Midbrain (tissue), 1 donor: ENCODE measurements around the gene CZIB.
"Not testable (repeated sequence)": the region's sequence is repeated elsewhere in the genome, so short reads cannot be mapped to it uniquely, and the experiment has no call there.

Experiments used
- DNase-seq: peaks from one replicate; lab custom pipeline; 2025; lab: John Stamatoyannopoulos, UW

CZIB gene

GRCh38 chr1:53238197-53239155 lies 18.0 kb upstream of the CZIB start, which contains the start of gene MAGOH:
Gene MAGOH, minus strand, starts transcription at chr1:53238518. Its CDS starts 70 bp downstream, at chr1:53238448.
- DNase-seq = peak; percentile 95

- no peak for DNase-seq
These were observed 17.2 kb upstream of the CZIB start for GRCh38 chr1:53237638-53238037.

- DNase-seq = no peak
These were observed 490 bp upstream of the CZIB start for GRCh38 chr1:53220962-53221286.

GRCh38 chr1:53219711-53220110 lies 723 bp downstream of the CZIB start:
- DNase-seq = no peak

GRCh38 chr1:53218201-53218600 lies 2.2 kb downstream of the CZIB start:
- DNase-seq = no peak

- no peak for DNase-seq
These were observed 6.0 kb downstream of the CZIB start for GRCh38 chr1:53214376-53214940.

- no peak for DNase-seq
These were observed 9.5 kb downstream of the CZIB start for GRCh38 chr1:53210954-53211353.

- DNase-seq = no peak
These were observed 10.1 kb downstream of the CZIB start for GRCh38 chr1:53210352-53210751.

- DNase-seq = no peak
These were observed 12.7 kb downstream of the CZIB start for GRCh38 chr1:53207726-53208125.

- no peak for DNase-seq
These were observed 13.6 kb downstream of the CZIB start for GRCh38 chr1:53206735-53207379.

GRCh38 chr1:53206083-53206685 lies 14.2 kb downstream of the CZIB start:
- DNase-seq = not testable (repeated sequence)

GRCh38 chr1:53205496-53205895 lies 14.9 kb downstream of the CZIB start:
- not testable (repeated sequence) for DNase-seq

GRCh38 chr1:53203466-53203865 lies 17.0 kb downstream of the CZIB start:
- DNase-seq = no peak

- no peak for DNase-seq
These were observed 22.2 kb downstream of the CZIB start for GRCh38 chr1:53198241-53198651.

- no peak for DNase-seq
These were observed 22.9 kb downstream of the CZIB start for GRCh38 chr1:53197291-53198200.

GRCh38 chr1:53196485-53197290 lies 23.7 kb downstream of the CZIB start, which contains the start of gene CPT2:
Gene CPT2, plus strand, starts transcription at chr1:53196824. Its CDS starts 120 bp downstream, at chr1:53196944.
- DNase-seq = peak; percentile 94

GRCh38 chr1:53196017-53196484 lies 24.4 kb downstream of the CZIB start:
- DNase-seq = no peak

GRCh38 chr1:53195246-53196016 lies 25.0 kb downstream of the CZIB start:
- peak; percentile 3 for DNase-seq

GRCh38 chr1:53190210-53190611 lies 30.2 kb downstream of the CZIB start:
- no peak for DNase-seq
